HEK293 (cell line): ENCODE results near the gene TM7SF2.

Experiments used
- KLF17 ChIP-seq: fragments of 450-650 bp; formaldehyde crosslinking; IDR thresholded peaks from 2 replicates; pipeline ENCODE4 v1.5.1; 2016; ENCODE audit warnings: missing biosample characterization, missing genetic modification characterization
- MYNN ChIP-seq: fragments of 450-650 bp; formaldehyde crosslinking; IDR thresholded peaks from 2 replicates; pipeline ENCODE4 v1.5.1; 2016; ENCODE audit warnings: missing biosample characterization, missing genetic modification characterization, borderline replicate concordance
- PBX3 ChIP-seq: sonication (generic); formaldehyde crosslinking; IDR thresholded peaks from 2 replicates; pipeline ENCODE4 v1.8.1; 2022; ENCODE audit warnings: mild to moderate bottlenecking, moderate library complexity, missing genetic modification reagents
- PRDM1 ChIP-seq: fragments of 450-650 bp; formaldehyde crosslinking; IDR thresholded peaks from 2 replicates; pipeline ENCODE4; 2016; ENCODE audit warnings: missing biosample characterization, missing genetic modification characterization
- SP7 ChIP-seq: fragments of 450-650 bp; formaldehyde crosslinking; IDR thresholded peaks from 2 replicates; pipeline ENCODE4 v1.5.1; 2016; ENCODE audit warnings: missing biosample characterization, missing genetic modification characterization
- ZBTB11 ChIP-seq: fragments of 450-650 bp; formaldehyde crosslinking; conservative IDR thresholded peaks from 2 replicates; pipeline ENCODE4 v1.5.1; 2016; ENCODE audit warnings: low read depth, missing biosample characterization, missing genetic modification characterization
- ZBTB44 ChIP-seq: fragments of 450-650 bp; IDR thresholded peaks from 2 replicates; pipeline ENCODE4 v1.5.1; 2018; ENCODE audit warnings: missing biosample characterization, mild to moderate bottlenecking, missing genetic modification characterization
- ZBTB6 ChIP-seq: fragments of 450-650 bp; formaldehyde crosslinking; IDR thresholded peaks from 2 replicates; pipeline ENCODE4 v1.5.1; 2017; ENCODE audit warnings: missing biosample characterization, missing genetic modification characterization
- ZEB2 ChIP-seq: fragments of 450-650 bp; formaldehyde crosslinking; IDR thresholded peaks from 2 replicates; pipeline ENCODE4 v1.5.1; 2016; ENCODE audit warnings: missing biosample characterization, missing genetic modification characterization
- ZFP3 ChIP-seq: fragments of 450-650 bp; formaldehyde crosslinking; IDR thresholded peaks from 2 replicates; pipeline ENCODE4 v1.5.1; 2016; ENCODE audit warnings: low read depth, missing biosample characterization, missing genetic modification characterization
- ZNF155 ChIP-seq: fragments of 450-650 bp; formaldehyde crosslinking; IDR thresholded peaks from 2 replicates; pipeline ENCODE4 v1.5.1; 2016; ENCODE audit warnings: missing biosample characterization, missing genetic modification characterization
- ZNF266 ChIP-seq: fragments of 450-650 bp; formaldehyde crosslinking; IDR thresholded peaks from 2 replicates; pipeline ENCODE4 v1.5.1; 2016; ENCODE audit warnings: missing biosample characterization, missing genetic modification characterization, low read depth
- ZNF292 ChIP-seq: fragments of 450-650 bp; formaldehyde crosslinking; IDR thresholded peaks from 2 replicates; pipeline ENCODE4 v1.5.1; 2016; ENCODE audit warnings: low read depth, missing biosample characterization, missing genetic modification characterization, borderline replicate concordance
- ZNF335 ChIP-seq: fragments of 450-650 bp; formaldehyde crosslinking; conservative IDR thresholded peaks from 2 replicates; pipeline ENCODE4 v1.5.1; 2016; ENCODE audit warnings: missing biosample characterization, missing genetic modification characterization
- ZNF366 ChIP-seq: fragments of 450-650 bp; formaldehyde crosslinking; conservative IDR thresholded peaks from 2 replicates; pipeline ENCODE4 v1.5.1; 2016; ENCODE audit warnings: missing biosample characterization, missing genetic modification characterization
- ZNF530 ChIP-seq: fragments of 450-650 bp; formaldehyde crosslinking; IDR thresholded peaks from 2 replicates; pipeline ENCODE4 v1.5.1; 2016; ENCODE audit warnings: low read depth, missing biosample characterization, missing genetic modification characterization
- ZNF548 ChIP-seq: fragments of 450-650 bp; formaldehyde crosslinking; IDR thresholded peaks from 2 replicates; pipeline ENCODE4 v1.5.1; 2016; ENCODE audit warnings: missing biosample characterization, missing genetic modification characterization
- ZNF549 ChIP-seq: fragments of 450-650 bp; IDR thresholded peaks from 2 replicates; pipeline ENCODE4 v1.5.1; 2018; ENCODE audit warnings: missing biosample characterization, missing genetic modification characterization, mild to moderate bottlenecking, inconsistent platforms, moderate library complexity
- ZNF558 ChIP-seq: fragments of 450-650 bp; formaldehyde crosslinking; IDR thresholded peaks from 2 replicates; pipeline ENCODE4 v1.5.1; 2016; ENCODE audit warnings: missing biosample characterization, missing genetic modification characterization
- ZNF561 ChIP-seq: fragments of 450-650 bp; IDR thresholded peaks from 2 replicates; pipeline ENCODE4 v1.5.1; 2018; ENCODE audit warnings: missing biosample characterization, missing genetic modification characterization, borderline replicate concordance
- ZNF596 ChIP-seq: fragments of 450-650 bp; IDR thresholded peaks from 2 replicates; pipeline ENCODE4 v1.5.0; 2018; ENCODE audit warnings: missing biosample characterization, mild to moderate bottlenecking, missing genetic modification characterization, moderate library complexity
- ZNF645 ChIP-seq: fragments of 450-650 bp; formaldehyde crosslinking; IDR thresholded peaks from 2 replicates; pipeline ENCODE4; 2016; ENCODE audit warnings: missing biosample characterization, missing genetic modification characterization
- ZNF660 ChIP-seq: fragments of 450-650 bp; IDR thresholded peaks from 2 replicates; pipeline ENCODE4 v1.5.1; 2018; ENCODE audit warnings: missing biosample characterization, mild to moderate bottlenecking, missing genetic modification characterization
- ZNF664 ChIP-seq: fragments of 450-650 bp; formaldehyde crosslinking; IDR thresholded peaks from 2 replicates; pipeline ENCODE4 v1.5.1; 2016; ENCODE audit warnings: missing biosample characterization, missing genetic modification characterization
- ZNF677 ChIP-seq: fragments of 450-650 bp; IDR thresholded peaks from 2 replicates; pipeline ENCODE4 v1.5.0; 2018; ENCODE audit warnings: missing biosample characterization, mild to moderate bottlenecking, missing genetic modification characterization, moderate library complexity
- ZNF747 ChIP-seq: fragments of 450-650 bp; formaldehyde crosslinking; IDR thresholded peaks from 2 replicates; pipeline ENCODE4 v1.5.1; 2016; ENCODE audit warnings: missing biosample characterization, missing genetic modification characterization
- ZNF776 ChIP-seq: fragments of 450-650 bp; formaldehyde crosslinking; IDR thresholded peaks from 2 replicates; pipeline ENCODE4 v1.5.0; 2017; ENCODE audit warnings: missing biosample characterization, missing genetic modification characterization, borderline replicate concordance
- ZSCAN30 ChIP-seq: fragments of 450-650 bp; IDR thresholded peaks from 2 replicates; pipeline ENCODE4 v1.5.1; 2018; ENCODE audit warnings: missing biosample characterization, mild to moderate bottlenecking, missing genetic modification characterization, moderate library complexity

The TM7SF2 gene

GRCh38 chr11:65117206-65118096, 5.8 kb downstream of the TM7SF2 start, which contains the start of gene ZNHIT2 (continued):
- TF ChIP-seq ZBTB11 (tag by site-specific recombination) (peak; percentile 93), ZNF776 (no peak), ZNF335 (tag by site-specific recombination) (peak; percentile 62), ZFP3 (no peak), ZNF266 (tag by site-specific recombination) (no peak), ZNF549 (tag by site-specific recombination) (no peak), ZNF664 (no peak), ZNF747 (tag by site-specific recombination) (no peak), MYNN (tag by site-specific recombination) (no peak), PBX3 (CRISPR knock-in tag) (no peak; the same call in 1 of the 2 replicates), SP7 (tag by site-specific recombination) (peak; percentile 72; the same call in 1 of the 2 replicates), PRDM1 (tag by site-specific recombination) (no peak), KLF17 (tag by site-specific recombination) (no peak; the same call in 1 of the 2 replicates), ZNF596 (tag by site-specific recombination) (no peak), ZNF530 (tag by site-specific recombination) (no peak), ZSCAN30 (tag by site-specific recombination) (peak; percentile 73; the same call in 1 of the 2 replicates), ZEB2 (tag by site-specific recombination) (peak; percentile 93), ZNF660 (tag by site-specific recombination) (peak; percentile 55), ZNF561 (no peak), ZNF645 (no peak), ZNF558 (tag by site-specific recombination) (no peak), ZNF366 (tag by site-specific recombination) (no peak), ZNF292 (tag by site-specific recombination) (no peak), ZNF155 (tag by site-specific recombination) (no peak), ZBTB6 (tag by site-specific recombination) (no peak), ZBTB44 (tag by site-specific recombination) (no peak), ZNF677 (tag by site-specific recombination) (no peak), ZNF548 (tag by site-specific recombination) (no peak)
